ENCODE data around the gene UGT1A6.

DNA sequence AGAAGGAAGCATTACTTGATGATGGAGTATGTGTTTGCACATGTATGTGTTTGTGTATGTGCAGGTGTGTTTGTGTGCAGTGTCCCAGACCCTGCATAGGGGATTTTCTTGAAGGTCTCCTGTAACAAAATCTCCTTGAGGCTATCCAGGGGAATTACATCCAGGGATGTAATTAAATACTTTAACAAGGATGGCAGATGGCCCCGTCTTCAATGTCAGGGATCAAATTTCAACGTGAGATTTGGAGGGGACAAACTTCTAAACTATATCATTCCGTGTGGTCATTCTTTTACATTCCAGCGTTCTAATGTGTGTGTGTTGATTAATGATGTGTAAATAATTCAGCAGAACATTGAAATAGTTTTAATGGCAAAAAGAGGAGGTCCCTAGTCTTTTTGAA, 17.7 kb upstream of the UGT1A6 start:
- no peak for TF ChIP-seq CTCF (IDR thresholded peaks at IDR 0.05; ENCODE audit: low read length)
- no peak for TF ChIP-seq EZH2 (IDR thresholded peaks at IDR 0.05; ENCODE audit: borderline replicate concordance, low read length)
